ENCODE results near the gene C17orf114.

The C17orf114 gene

GRCh38 chr17:4753392-4753791 lies 48.7 kb downstream of the C17orf114 start:
- Histone ChIP-seq H3K9ac (ENCODE audit: low read length) (no peak overlapping the region), H3K4me3 (ENCODE audit: low read length) (no peak overlapping the region), H3K36me3 (replicated peaks; ENCODE audit: low read depth, low read length) (no peaks in the 10 kb centered on the region), H3K27ac (ENCODE audit: low read length) (no peak overlapping the region), H3K4me2 (ENCODE audit: low read length) (no peak overlapping the region), H3K9me3 (ENCODE audit: insufficient read depth, low read length) (no peaks in the 10 kb centered on the region), H3K79me2 (ENCODE audit: low read length) (no peaks in the 10 kb centered on the region), H3K27me3 (ENCODE audit: low read depth, low read length) (peaks cover 3% of the 10 kb centered on the region; the same call in 1 of the 2 replicates), H2AFZ (ENCODE audit: low read depth, low read length) (no peak overlapping the region), H3K4me1 (ENCODE audit: low read length) (no peaks in the 10 kb centered on the region), H4K20me1 (ENCODE audit: insufficient read depth, low read length) (no peaks in the 10 kb centered on the region)
- no peak for TF ChIP-seq CTCF (IDR thresholded peaks at IDR 0.05; ENCODE audit: low read depth, low read length)
- no peak for TF ChIP-seq EZH2phosphoT487 (IDR thresholded peaks at IDR 0.05; ENCODE audit: low read depth)

- H4K20me1 ChIP-seq (ENCODE audit: insufficient read depth, low read length) = no peaks in the 10 kb centered on the region
- no peaks in the 10 kb centered on the region for H3K36me3 ChIP-seq (replicated peaks; ENCODE audit: low read depth, low read length)
- no peaks in the 10 kb centered on the region for H3K79me2 ChIP-seq (ENCODE audit: low read length)
- peaks cover 3% of the 10 kb centered on the region; the same call in 1 of the 2 replicates for H3K27me3 ChIP-seq (ENCODE audit: low read depth, low read length)
- no peak overlapping the region for H3K9ac ChIP-seq (ENCODE audit: low read length)
- no peaks in the 10 kb centered on the region for H3K9me3 ChIP-seq (ENCODE audit: insufficient read depth, low read length)
- H3K4me3 ChIP-seq (ENCODE audit: low read length) = no peak overlapping the region
- TF ChIP-seq EZH2phosphoT487 (IDR thresholded peaks at IDR 0.05; ENCODE audit: low read depth) = no peak
- TF ChIP-seq CTCF (IDR thresholded peaks at IDR 0.05; ENCODE audit: low read depth, low read length) = no peak
- no peaks in the 10 kb centered on the region for H3K4me1 ChIP-seq (ENCODE audit: low read length)
- no peak overlapping the region for H3K27ac ChIP-seq (ENCODE audit: low read length)
- H2AFZ ChIP-seq (ENCODE audit: low read depth, low read length) = no peak overlapping the region
- H3K4me2 ChIP-seq (ENCODE audit: low read length) = no peak overlapping the region
These were observed 50.2 kb downstream of the C17orf114 start for GRCh38 chr17:4751932-4752331.
